Fibroblast of mammary gland (primary cell): ENCODE measurements around the gene MSI2.

Experiments
- DNase-seq: peaks from one replicate; pipeline ENCODE4 v3.0.0-alpha.2; 2010; ENCODE audit warnings: low read depth
- H3K4me3 ChIP-seq: 2 replicates; pipeline ENCODE4 v1.5.1; 2011; ENCODE audit warnings: low read depth, mild to moderate bottlenecking, low read length, moderate library complexity; ENCODE audit not compliant: control insufficient read depth
- CTCF ChIP-seq: conservative IDR thresholded peaks from 2 replicates; pipeline ENCODE4 v1.5.1; 2011; ENCODE audit warnings: low read depth, low read length, inconsistent platforms; ENCODE audit not compliant: control insufficient read depth, insufficient read depth

Gene MSI2

DNA sequence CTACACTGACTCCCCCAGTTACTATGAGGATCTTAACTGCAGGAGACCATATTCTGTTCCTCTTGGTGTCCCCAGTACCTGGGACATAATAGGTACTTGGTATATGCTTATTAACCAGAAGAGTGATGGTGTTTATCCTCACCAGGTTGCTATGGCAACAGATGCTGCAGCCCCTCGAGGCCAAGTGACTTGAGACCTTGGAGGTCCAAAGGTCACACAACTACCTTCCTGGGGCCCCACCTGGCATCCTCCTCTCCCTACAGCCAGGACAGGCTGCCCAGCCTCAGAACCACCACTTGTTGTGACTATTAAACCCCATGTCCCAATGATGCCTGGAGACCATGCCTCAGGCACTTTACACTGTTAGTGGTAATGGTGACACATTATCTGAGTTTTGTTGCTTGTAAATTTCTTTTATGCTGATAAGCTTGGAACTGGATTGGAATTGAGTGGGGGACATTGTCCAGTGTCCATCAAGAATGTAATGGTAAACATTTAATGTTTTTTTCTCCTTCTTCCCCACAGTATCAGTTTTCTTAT is 299.4 kb downstream of the MSI2 start:
- TF ChIP-seq CTCF = no peak
- DNase-seq = no peak
- no peak overlapping the region for H3K4me3 ChIP-seq

- H3K4me3 ChIP-seq = no peak overlapping the region
- DNase-seq = no peak
- no peak for TF ChIP-seq CTCF
Observed at GRCh38 chr17:57556320-57556719, 300.0 kb downstream of the MSI2 start.

DNA sequence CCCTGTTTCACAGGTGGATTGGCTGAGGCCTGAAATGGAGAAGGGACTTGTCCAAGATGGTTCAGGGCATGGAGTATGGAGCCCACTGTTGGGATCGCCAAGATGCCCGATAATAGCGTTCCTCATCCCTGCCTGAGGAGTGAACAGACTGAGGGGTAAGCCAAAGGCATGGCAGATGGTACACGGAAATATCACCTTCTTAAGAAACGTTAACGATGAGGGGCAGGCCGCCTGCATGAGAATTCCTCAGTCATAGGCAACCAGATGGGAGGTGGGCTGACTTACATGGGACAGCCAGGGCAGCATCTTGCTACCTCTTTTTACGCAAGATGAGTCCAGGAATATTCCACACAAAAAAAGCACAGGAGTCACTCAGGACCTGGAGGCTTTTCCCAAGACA is 300.7 kb downstream of the MSI2 start:
- no peak for TF ChIP-seq CTCF
- H3K4me3 ChIP-seq = no peak overlapping the region
- DNase-seq = no peak

GRCh38 chr17:57557416-57557815 is 301.1 kb downstream of the MSI2 start:
- DNase-seq = no peak

GRCh38 chr17:57557834-57558681 is 301.7 kb downstream of the MSI2 start:
- no peak for DNase-seq
- no peak overlapping the region for H3K4me3 ChIP-seq
- TF ChIP-seq CTCF = no peak

More at GRCh38 chr17:57557416-57557815, 301.1 kb downstream of the MSI2 start:
- TF ChIP-seq CTCF = no peak
- H3K4me3 ChIP-seq = no peak overlapping the region

DNA sequence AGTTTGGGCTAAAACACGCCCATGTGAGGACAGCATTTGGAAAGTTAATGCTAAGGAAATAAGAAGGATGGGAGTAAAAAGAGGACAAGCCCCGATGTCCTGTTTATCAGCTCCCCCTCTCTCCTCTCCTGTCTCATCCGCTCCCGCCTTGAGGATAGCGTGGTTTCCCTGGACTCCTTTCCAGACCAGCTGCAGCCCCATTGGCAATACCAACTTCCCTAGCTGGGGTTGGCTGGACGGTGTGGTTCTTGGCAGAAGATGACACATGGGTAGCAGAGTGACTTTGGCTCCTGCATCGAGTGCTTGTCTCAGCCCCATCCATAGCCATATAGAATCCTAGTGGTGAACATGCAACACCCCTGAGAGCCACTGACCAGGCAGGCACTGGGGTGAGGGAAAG is 302.9 kb downstream of the MSI2 start:
- TF ChIP-seq CTCF = no peak
- no peak for DNase-seq
- no peak overlapping the region for H3K4me3 ChIP-seq
